B cell (primary cell): ENCODE measurements around the gene WDR75.

Source experiments
- EZH2 ChIP-seq: IDR thresholded peaks from 2 replicates; pipeline ENCODE4 v1.6.1; 2012; ENCODE audit warnings: borderline replicate concordance, low read depth, mild to moderate bottlenecking, moderate library complexity, low read length; ENCODE audit not compliant: insufficient read depth, poor library complexity, severe bottlenecking
- TF ChIP-seq, protein P1 (sequence below): fragments of 200-600 bp; IDR thresholded peaks from one replicate; pipeline ENCODE4 v1.8.0; 2022; ENCODE audit warnings: antibody characterized with exemption, mild to moderate bottlenecking

- TF ChIP-seq, protein P1, sequence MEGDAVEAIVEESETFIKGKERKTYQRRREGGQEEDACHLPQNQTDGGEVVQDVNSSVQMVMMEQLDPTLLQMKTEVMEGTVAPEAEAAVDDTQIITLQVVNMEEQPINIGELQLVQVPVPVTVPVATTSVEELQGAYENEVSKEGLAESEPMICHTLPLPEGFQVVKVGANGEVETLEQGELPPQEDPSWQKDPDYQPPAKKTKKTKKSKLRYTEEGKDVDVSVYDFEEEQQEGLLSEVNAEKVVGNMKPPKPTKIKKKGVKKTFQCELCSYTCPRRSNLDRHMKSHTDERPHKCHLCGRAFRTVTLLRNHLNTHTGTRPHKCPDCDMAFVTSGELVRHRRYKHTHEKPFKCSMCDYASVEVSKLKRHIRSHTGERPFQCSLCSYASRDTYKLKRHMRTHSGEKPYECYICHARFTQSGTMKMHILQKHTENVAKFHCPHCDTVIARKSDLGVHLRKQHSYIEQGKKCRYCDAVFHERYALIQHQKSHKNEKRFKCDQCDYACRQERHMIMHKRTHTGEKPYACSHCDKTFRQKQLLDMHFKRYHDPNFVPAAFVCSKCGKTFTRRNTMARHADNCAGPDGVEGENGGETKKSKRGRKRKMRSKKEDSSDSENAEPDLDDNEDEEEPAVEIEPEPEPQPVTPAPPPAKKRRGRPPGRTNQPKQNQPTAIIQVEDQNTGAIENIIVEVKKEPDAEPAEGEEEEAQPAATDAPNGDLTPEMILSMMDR: no peak
- TF ChIP-seq EZH2: no peak
These were observed 33.7 kb upstream of the WDR75 start for GRCh38 chr2:189407281-189408209.
